Measurements from ENCODE around the gene IGFL1. TPM values are rescaled to one million over a fixed set of nuclear protein-coding genes. Genes with fewer than 3 reads are reported as not detected.

Gene IGFL1
- total and polyA plus RNA-seq, 2 experiments from 2014 or later = not detected

DNA sequence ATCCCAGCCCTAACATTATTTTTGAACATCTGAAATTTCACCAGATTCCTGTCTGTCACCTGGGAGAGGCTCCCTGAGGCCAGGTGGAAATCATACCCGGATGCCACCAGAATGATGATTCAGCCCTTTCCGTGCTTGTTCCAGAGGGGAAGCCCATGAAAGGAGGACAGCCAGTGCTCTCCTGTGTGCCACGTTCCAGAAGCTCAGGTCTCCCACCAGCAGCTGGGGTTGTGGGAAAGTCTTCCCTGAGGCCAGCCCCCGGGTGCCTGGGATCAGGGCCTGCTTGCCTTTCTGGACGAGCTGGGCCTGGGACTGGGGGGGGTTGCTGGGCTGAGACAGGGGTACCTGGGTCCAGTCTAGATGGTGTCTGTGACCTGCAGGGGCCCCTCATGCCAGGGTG is 25.5 kb upstream of the IGFL1 start:
- Histone ChIP-seq H3K79me2 (replicated peaks; ENCODE audit: insufficient read depth) (no peaks in the 10 kb centered on the region), H4K20me1 (replicated peaks; ENCODE audit: insufficient read depth) (no peaks in the 10 kb centered on the region), H3F3A (replicated peaks; ENCODE audit: low read depth) (no peaks in the 10 kb centered on the region), H3K27ac (ENCODE audit: low read depth) (no peak overlapping the region), H3K4me2 (no peak overlapping the region), H2AFZ (no peak overlapping the region), H3K27me3 (ENCODE audit: insufficient read depth) (no peaks in the 10 kb centered on the region), H3K9me2 (ENCODE audit: insufficient read depth) (no peaks in the 10 kb centered on the region), H3K4me3 (no peak overlapping the region), H3K36me3 (ENCODE audit: insufficient read depth) (no peaks in the 10 kb centered on the region), H3K4me1 (ENCODE audit: insufficient read depth) (no peaks in the 10 kb centered on the region)
- Mint-ChIP-seq H3K4me1 (no peaks in the 10 kb centered on the region; the same call in 2 of the 3 replicates), H3K27ac (no peak overlapping the region), H3K36me3 (ENCODE audit: low read depth) (peaks cover 10% of the 10 kb centered on the region; the same call in 2 of the 3 replicates), H3K4me3 (no peak overlapping the region), H3K27me3 (ENCODE audit: insufficient read depth, low read depth, poor library complexity) (peaks cover 15% of the 10 kb centered on the region), H3K9me3 (peaks cover 44% of the 10 kb centered on the region)
- ATAC-seq (no peak), DNase-seq (ENCODE audit: low spot score) (no peak)
- TF ChIP-seq POLR2AphosphoS5 (IDR thresholded peaks at IDR 0.05; ENCODE audit: low read depth) = no peak

GRCh38 chr19:46205183-46205984 is 24.2 kb upstream of the IGFL1 start:
- Histone ChIP-seq H3K27ac (ENCODE audit: low read depth) (no peak overlapping the region), H3K4me2 (no peak overlapping the region), H3K4me1 (ENCODE audit: insufficient read depth) (no peaks in the 10 kb centered on the region), H3K4me3 (no peak overlapping the region), H3K79me2 (replicated peaks; ENCODE audit: insufficient read depth) (no peaks in the 10 kb centered on the region), H3F3A (replicated peaks; ENCODE audit: low read depth) (no peaks in the 10 kb centered on the region), H2AFZ (no peak overlapping the region), H3K36me3 (ENCODE audit: insufficient read depth) (no peaks in the 10 kb centered on the region), H3K9me2 (ENCODE audit: insufficient read depth) (no peaks in the 10 kb centered on the region), H3K27me3 (ENCODE audit: insufficient read depth) (no peaks in the 10 kb centered on the region), H4K20me1 (replicated peaks; ENCODE audit: insufficient read depth) (no peaks in the 10 kb centered on the region)
- TF ChIP-seq CREB1 (CRISPR knock-in tag; IDR thresholded peaks at IDR 0.05; ENCODE audit: low read depth) (no peak), STAT1 (IDR thresholded peaks at IDR 0.05; ENCODE audit: unreplicated experiment) (no peak), ZNF331 (CRISPR knock-in tag; IDR thresholded peaks at IDR 0.05; ENCODE audit: low read depth) (no peak), POLR2AphosphoS5 (IDR thresholded peaks at IDR 0.05; ENCODE audit: low read depth) (no peak), ZNF462 (CRISPR knock-in tag; IDR thresholded peaks at IDR 0.05) (no peak), JUNB (IDR thresholded peaks at IDR 0.05; ENCODE audit: unreplicated experiment) (no peak), EZH2phosphoT487 (IDR thresholded peaks at IDR 0.05; ENCODE audit: unreplicated experiment) (no peak)
- TF ChIP-seq, protein P1, sequence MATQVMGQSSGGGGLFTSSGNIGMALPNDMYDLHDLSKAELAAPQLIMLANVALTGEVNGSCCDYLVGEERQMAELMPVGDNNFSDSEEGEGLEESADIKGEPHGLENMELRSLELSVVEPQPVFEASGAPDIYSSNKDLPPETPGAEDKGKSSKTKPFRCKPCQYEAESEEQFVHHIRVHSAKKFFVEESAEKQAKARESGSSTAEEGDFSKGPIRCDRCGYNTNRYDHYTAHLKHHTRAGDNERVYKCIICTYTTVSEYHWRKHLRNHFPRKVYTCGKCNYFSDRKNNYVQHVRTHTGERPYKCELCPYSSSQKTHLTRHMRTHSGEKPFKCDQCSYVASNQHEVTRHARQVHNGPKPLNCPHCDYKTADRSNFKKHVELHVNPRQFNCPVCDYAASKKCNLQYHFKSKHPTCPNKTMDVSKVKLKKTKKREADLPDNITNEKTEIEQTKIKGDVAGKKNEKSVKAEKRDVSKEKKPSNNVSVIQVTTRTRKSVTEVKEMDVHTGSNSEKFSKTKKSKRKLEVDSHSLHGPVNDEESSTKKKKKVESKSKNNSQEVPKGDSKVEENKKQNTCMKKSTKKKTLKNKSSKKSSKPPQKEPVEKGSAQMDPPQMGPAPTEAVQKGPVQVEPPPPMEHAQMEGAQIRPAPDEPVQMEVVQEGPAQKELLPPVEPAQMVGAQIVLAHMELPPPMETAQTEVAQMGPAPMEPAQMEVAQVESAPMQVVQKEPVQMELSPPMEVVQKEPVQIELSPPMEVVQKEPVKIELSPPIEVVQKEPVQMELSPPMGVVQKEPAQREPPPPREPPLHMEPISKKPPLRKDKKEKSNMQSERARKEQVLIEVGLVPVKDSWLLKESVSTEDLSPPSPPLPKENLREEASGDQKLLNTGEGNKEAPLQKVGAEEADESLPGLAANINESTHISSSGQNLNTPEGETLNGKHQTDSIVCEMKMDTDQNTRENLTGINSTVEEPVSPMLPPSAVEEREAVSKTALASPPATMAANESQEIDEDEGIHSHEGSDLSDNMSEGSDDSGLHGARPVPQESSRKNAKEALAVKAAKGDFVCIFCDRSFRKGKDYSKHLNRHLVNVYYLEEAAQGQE (IDR thresholded peaks at IDR 0.05; ENCODE audit: unreplicated experiment) = no peak
- no peak overlapping the region for H3K4me3 Mint-ChIP-seq
- DNase-seq (ENCODE audit: low spot score) (no peak), ATAC-seq (no peak)
- no peaks in the 10 kb centered on the region; the same call in 2 of the 3 replicates for H3K4me1 Mint-ChIP-seq
- no peak overlapping the region for H3K27ac Mint-ChIP-seq
- H3K9me3 Mint-ChIP-seq = peaks cover 44% of the 10 kb centered on the region
- peaks cover 10% of the 10 kb centered on the region; the same call in 2 of the 3 replicates for H3K36me3 Mint-ChIP-seq (ENCODE audit: low read depth)
- H3K27me3 Mint-ChIP-seq (ENCODE audit: insufficient read depth, low read depth, poor library complexity) = peaks cover 15% of the 10 kb centered on the region
